NT2/D1 (cell line): ENCODE results near the gene NADK2.

ENCODE experiments used
- YY1 ChIP-seq: IDR thresholded peaks from 2 replicates; pipeline ENCODE4 v1.6.1; 2011; ENCODE audit not compliant: insufficient read length, insufficient read depth
- ZNF274 ChIP-seq: IDR thresholded peaks from 2 replicates; pipeline ENCODE4 v1.6.1; 2011; ENCODE audit warnings: mild to moderate bottlenecking, low read depth, low read length

- TF ChIP-seq ZNF274 (no peak), YY1 (no peak)
Measured at GRCh38 chr5:36232533-36232932, 9.2 kb downstream of the NADK2 start.
